ENCODE results near the gene TPD52L2. TPM values are rescaled to one million over a fixed set of nuclear protein-coding genes. Genes with fewer than 3 reads are reported as not detected.
A peak's percentile ranks its signal among the peaks of the same experiment; 100 is the strongest.

Gene TPD52L2
- total RNA-seq, 1 experiment from 2014 or later = 147 TPM

DNA sequence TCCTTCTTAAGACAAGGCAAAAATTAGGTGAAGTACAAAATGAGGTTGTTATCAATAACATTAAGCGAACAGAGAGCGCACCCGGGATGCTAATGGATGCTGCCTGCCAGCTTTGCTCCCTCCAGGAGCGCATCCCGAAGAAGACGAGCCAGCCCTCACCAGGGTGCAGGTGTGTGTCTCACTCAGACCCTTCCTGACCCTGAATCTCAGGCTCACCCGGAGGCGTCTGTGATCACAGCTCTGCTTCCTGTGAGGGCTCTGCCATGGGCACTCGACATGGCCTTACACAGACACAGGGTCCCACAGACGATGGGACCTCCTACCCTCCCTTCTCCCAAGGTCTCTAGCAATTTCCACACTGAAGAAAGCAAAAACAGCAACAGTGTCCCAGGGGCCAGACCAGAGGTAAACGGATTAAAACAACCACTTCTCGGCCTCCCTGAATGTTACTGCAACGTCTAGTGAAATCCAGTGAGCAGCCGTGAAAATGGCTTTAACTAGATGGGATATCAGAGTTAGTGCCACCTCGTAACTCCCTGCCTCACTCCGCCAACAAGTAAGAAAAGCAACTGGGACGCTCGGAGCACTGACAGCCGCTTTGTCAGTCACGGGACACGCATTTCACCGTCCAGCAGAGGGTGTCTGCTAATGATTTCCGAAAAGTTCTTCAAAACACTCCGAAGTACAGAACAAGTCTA, 45.7 kb upstream of the TPD52L2 start:
- TF ChIP-seq EZH2phosphoT487 (IDR thresholded peaks at IDR 0.05; ENCODE audit: borderline replicate concordance, low read length) = no peak
- TF ChIP-seq EZH2 (IDR thresholded peaks at IDR 0.05; ENCODE audit: low read length, unreplicated experiment) = no peak
- TF ChIP-seq CTCF (conservative IDR thresholded peaks at IDR 0.05; ENCODE audit: low read depth, low read length) = peak; percentile 66
- Histone ChIP-seq H4K20me1 (ENCODE audit: low read length) (no peaks in the 10 kb centered on the region), H3K4me3 (ENCODE audit: low read length) (peak overlapping the region; percentile 58), H3K79me2 (ENCODE audit: low read length) (no peaks in the 10 kb centered on the region), H3F3A (ENCODE audit: low read length, unreplicated experiment) (no peaks in the 10 kb centered on the region), H3K9me2 (replicated peaks; ENCODE audit: low read length) (no peaks in the 10 kb centered on the region), H3K27ac (ENCODE audit: low read length) (no peak overlapping the region), H3K9ac (ENCODE audit: low read length) (no peak overlapping the region), H2AFZ (ENCODE audit: low read length) (peak overlapping the region; percentile 47), H3K9me3 (ENCODE audit: low read length) (no peaks in the 10 kb centered on the region), H3K4me1 (ENCODE audit: insufficient read depth, low read length) (peaks cover 5% of the 10 kb centered on the region; the same call in 1 of the 2 replicates), H3K27me3 (ENCODE audit: low read length) (no peaks in the 10 kb centered on the region), H3K36me3 (ENCODE audit: low read depth, low read length) (no peaks in the 10 kb centered on the region), H3K4me2 (ENCODE audit: low read length) (peak overlapping the region; percentile 69)
- ChIA-PET POLR2A (ENCODE audit: unreplicated experiment) (interaction anchor here (0.6 kb wide), 1 partner anchor 34 kb away, joined by 3 read pairs; no protein-coding TSS in a partner anchor), CTCF (no interaction called here)
- intact Hi-C loops (cut with micrococcal nuclease) = loop anchor here (1.0 kb wide), 1 partner anchor 45 kb away; no protein-coding TSS in a partner anchor
- DNase-seq (peak; percentile 54), ATAC-seq (peak; percentile 93)
- BruUV-seq (replicated peaks) = no TSS peak

GRCh38 chr20:63821811-63822210, 43.3 kb upstream of the TPD52L2 start:
- intact Hi-C loops (cut with micrococcal nuclease) = no loop called here
- no peak for DNase-seq
- ChIA-PET POLR2A (ENCODE audit: unreplicated experiment) (no interaction called here), CTCF (no interaction called here)
- Histone ChIP-seq H3K4me3 (ENCODE audit: low read length) (no peak overlapping the region), H2AFZ (ENCODE audit: low read length) (no peak overlapping the region), H3F3A (ENCODE audit: low read length, unreplicated experiment) (no peaks in the 10 kb centered on the region), H3K9me2 (replicated peaks; ENCODE audit: low read length) (no peaks in the 10 kb centered on the region), H3K4me2 (ENCODE audit: low read length) (no peak overlapping the region), H3K9ac (ENCODE audit: low read length) (no peak overlapping the region), H3K79me2 (ENCODE audit: low read length) (no peaks in the 10 kb centered on the region), H3K4me1 (ENCODE audit: insufficient read depth, low read length) (peaks cover 9% of the 10 kb centered on the region; the same call in 1 of the 2 replicates), H3K36me3 (ENCODE audit: low read depth, low read length) (no peaks in the 10 kb centered on the region), H3K9me3 (ENCODE audit: low read length) (no peaks in the 10 kb centered on the region), H3K27ac (ENCODE audit: low read length) (no peak overlapping the region), H3K27me3 (ENCODE audit: low read length) (no peaks in the 10 kb centered on the region), H4K20me1 (ENCODE audit: low read length) (no peaks in the 10 kb centered on the region)
- no TSS peak for BruUV-seq (replicated peaks)
- no peak for ATAC-seq
- no peak for TF ChIP-seq EZH2 (IDR thresholded peaks at IDR 0.05; ENCODE audit: low read length, unreplicated experiment)
- no peak for TF ChIP-seq CTCF (conservative IDR thresholded peaks at IDR 0.05; ENCODE audit: low read depth, low read length)
- TF ChIP-seq EZH2phosphoT487 (IDR thresholded peaks at IDR 0.05; ENCODE audit: borderline replicate concordance, low read length) = no peak

- POLR2A ChIA-PET (ENCODE audit: unreplicated experiment) = no interaction called here
- no peak for DNase-seq
- CTCF ChIA-PET = no interaction called here
- intact Hi-C loops (cut with micrococcal nuclease) = no loop called here
- no TSS peak for BruUV-seq (replicated peaks)
- no peaks in the 10 kb centered on the region for H3K36me3 ChIP-seq (ENCODE audit: low read depth, low read length)
- no peaks in the 10 kb centered on the region for H4K20me1 ChIP-seq (ENCODE audit: low read length)
- no peak overlapping the region for H3K4me3 ChIP-seq (ENCODE audit: low read length)
- H3K27me3 ChIP-seq (ENCODE audit: low read length) = no peaks in the 10 kb centered on the region
- no peak overlapping the region for H3K27ac ChIP-seq (ENCODE audit: low read length)
- peaks cover 12% of the 10 kb centered on the region; the same call in 1 of the 2 replicates for H3K4me1 ChIP-seq (ENCODE audit: insufficient read depth, low read length)
- H3K9ac ChIP-seq (ENCODE audit: low read length) = no peak overlapping the region
- H3K4me2 ChIP-seq (ENCODE audit: low read length) = no peak overlapping the region
- no peaks in the 10 kb centered on the region for H3K9me3 ChIP-seq (ENCODE audit: low read length)
- ATAC-seq = no peak
- no peak overlapping the region for H2AFZ ChIP-seq (ENCODE audit: low read length)
- no peaks in the 10 kb centered on the region for H3K9me2 ChIP-seq (replicated peaks; ENCODE audit: low read length)
- no peaks in the 10 kb centered on the region for H3F3A ChIP-seq (ENCODE audit: low read length, unreplicated experiment)
- no peaks in the 10 kb centered on the region for H3K79me2 ChIP-seq (ENCODE audit: low read length)
- no peak for TF ChIP-seq EZH2 (IDR thresholded peaks at IDR 0.05; ENCODE audit: low read length, unreplicated experiment)
- TF ChIP-seq CTCF (conservative IDR thresholded peaks at IDR 0.05; ENCODE audit: low read depth, low read length) = no peak
- TF ChIP-seq EZH2phosphoT487 (IDR thresholded peaks at IDR 0.05; ENCODE audit: borderline replicate concordance, low read length) = no peak
Measured at GRCh38 chr20:63822276-63822696, 42.8 kb upstream of the TPD52L2 start.

All from PC-3 (cell line).